HepG2 (cell line): ENCODE measurements around the gene HMGN4. TPM values are rescaled to one million over a fixed set of nuclear protein-coding genes. Genes with fewer than 3 reads are reported as not detected.
A peak's percentile ranks its signal among the peaks of the same experiment; 100 is the strongest.

Source experiments
- ATF3 ChIP-seq: sonication (generic); formaldehyde crosslinking; IDR thresholded peaks from 2 replicates; pipeline ENCODE4 v1.4.0; 2020; ENCODE audit warnings: missing genetic modification reagents
- ATF5 ChIP-seq: sonication (generic); formaldehyde crosslinking; IDR thresholded peaks from 2 replicates; pipeline ENCODE4 v1.4.0; 2020; ENCODE audit warnings: mild to moderate bottlenecking, low read depth, missing genetic modification reagents
- CTCF ChIP-seq: sonication (generic); formaldehyde crosslinking; IDR thresholded peaks from 2 replicates; pipeline ENCODE4 v1.5.0; 2020; ENCODE audit warnings: mild to moderate bottlenecking, missing genetic modification reagents, moderate library complexity
- E2F1 ChIP-seq: sonication (generic); formaldehyde crosslinking; IDR thresholded peaks from 2 replicates; pipeline ENCODE4 v1.5.0; 2020; ENCODE audit warnings: missing genetic modification reagents
- HES4 ChIP-seq: sonication (generic); formaldehyde crosslinking; IDR thresholded peaks from 2 replicates; pipeline ENCODE4 v1.9.0; 2021; ENCODE audit warnings: mild to moderate bottlenecking, missing genetic modification reagents, borderline replicate concordance
- LBX2 ChIP-seq: sonication (generic); formaldehyde crosslinking; IDR thresholded peaks from 2 replicates; pipeline ENCODE4 v1.5.0; 2020; ENCODE audit warnings: missing genetic modification reagents, mild to moderate bottlenecking, borderline replicate concordance
- NFKBIZ ChIP-seq: IDR thresholded peaks from 2 replicates; pipeline ENCODE4 v1.6.1; 2018; ENCODE audit warnings: missing genetic modification reagents, missing compliant biosample characterization
- PRDM15 ChIP-seq: sonication (generic); formaldehyde crosslinking; IDR thresholded peaks from 2 replicates; pipeline ENCODE4 v1.4.0; 2020; ENCODE audit warnings: missing genetic modification reagents
- TFDP2 ChIP-seq: sonication (generic); formaldehyde crosslinking; IDR thresholded peaks from 2 replicates; pipeline ENCODE4 v1.4.0; 2020; ENCODE audit warnings: missing genetic modification reagents
- TMF1 ChIP-seq: sonication (generic); formaldehyde crosslinking; IDR thresholded peaks from 2 replicates; pipeline ENCODE4 v1.8.1; 2022; ENCODE audit warnings: low read depth, missing genetic modification reagents
- ZBTB39 ChIP-seq: sonication (generic); formaldehyde crosslinking; IDR thresholded peaks from 2 replicates; pipeline ENCODE4 v1.5.0; 2020; ENCODE audit warnings: missing genetic modification reagents
- ZNF331 ChIP-seq: sonication (generic); formaldehyde crosslinking; IDR thresholded peaks from 2 replicates; pipeline ENCODE4 v1.4.0; 2020; ENCODE audit warnings: missing genetic modification reagents
- ZNF383 ChIP-seq: sonication (generic); formaldehyde crosslinking; IDR thresholded peaks from 2 replicates; pipeline ENCODE4 v1.4.0; 2020; ENCODE audit warnings: missing genetic modification reagents, mild to moderate bottlenecking, borderline replicate concordance
- ZNF841 ChIP-seq: sonication (generic); formaldehyde crosslinking; IDR thresholded peaks from 2 replicates; pipeline ENCODE4 v1.8.1; 2023; ENCODE audit warnings: missing genetic modification reagents, borderline replicate concordance
- ZNF879 ChIP-seq: sonication (generic); formaldehyde crosslinking; IDR thresholded peaks from 2 replicates; pipeline ENCODE4 v1.8.1; 2023; ENCODE audit warnings: missing genetic modification reagents
- ZSCAN21 ChIP-seq: sonication (generic); formaldehyde crosslinking; IDR thresholded peaks from 2 replicates; pipeline ENCODE4 v1.8.0; 2022; ENCODE audit warnings: mild to moderate bottlenecking, missing genetic modification reagents, moderate library complexity, borderline replicate concordance
- polyA plus RNA-seq, 8 experiments: library from polyadenylated mRNA; depleted of rRNA in 3 of 8; stranded (reverse) in 7 of 8; unstranded in 1 of 8; fragments of >200 nt; fragmentation: Illumina TruSeq in 4 of 8; extraction: Trizol in 4 of 8; gene quantifications; 2 replicates each; pipeline versions ENCODE4 v1.2.1 to v1.2.3, GENCODE V29; 2011 to 2016; ENCODE audit warnings: low read depth in 4 of 8, missing spikeins in 1 of 8, mixed read lengths in 1 of 8; ENCODE audit not compliant: insufficient read depth in 1 of 8
- total RNA-seq, 5 experiments: library from RNA; depleted of rRNA; stranded (reverse); fragments of >200 nt; fragmentation: Illumina TruSeq; extraction: Trizol; gene quantifications; 2 replicates each; pipeline ENCODE4 v1.2.3, GENCODE V29; 2016; ENCODE audit warnings: low read depth in 1 of 5

HMGN4 gene
- total and polyA plus RNA-seq, 2 of the 13 experiments (the other 11 are each of a cell fraction or from before 2014, with no cell fraction given): 39.9 to 52.1 TPM

GRCh38 chr6:26520850-26521599, 17.1 kb upstream of the HMGN4 start (continued):
- TF ChIP-seq ATF5 (CRISPR knock-in tag) (no peak), ZNF331 (peak; percentile 86), HES4 (CRISPR knock-in tag) (no peak), ZNF383 (no peak), TMF1 (CRISPR knock-in tag) (no peak), ZNF841 (CRISPR knock-in tag) (no peak), ATF3 (CRISPR knock-in tag) (peak; percentile 39; the same call in 1 of the 2 replicates), ZNF879 (CRISPR knock-in tag) (peak; percentile 44; the same call in 1 of the 2 replicates), ZBTB39 (CRISPR knock-in tag) (0 out of 2 replicates have a peak, but pooled peaks have one; percentile 60), TFDP2 (peak; percentile 44; the same call in 1 of the 2 replicates), PRDM15 (no peak; the same call in 1 of the 2 replicates), E2F1 (CRISPR knock-in tag) (no peak), CTCF (CRISPR knock-in tag) (0 out of 2 replicates have a peak, but pooled peaks have one; percentile 5), LBX2 (no peak), NFKBIZ (CRISPR knock-in tag) (peak; percentile 68; the same call in 1 of the 2 replicates), ZSCAN21 (CRISPR knock-in tag) (no peak)
